Left ventricle myocardium inferior (tissue), 1 donor: ENCODE results near the gene PLXNA4. TPM values are rescaled to one million over a fixed set of nuclear protein-coding genes. Genes with fewer than 3 reads are reported as not detected.

Experiments
- DNase-seq: peaks from one replicate; pipeline ENCODE4 v3.0.0-alpha.2; 2020
- H3K27ac ChIP-seq: fragments of 200-600 bp; replicated peaks from 2 replicates; pipeline ENCODE4 v1.8.0; 2021
- H3K27me3 ChIP-seq: fragments of 200-600 bp; 2 replicates; pipeline ENCODE4 v1.8.0; 2021; ENCODE audit warnings: low read depth
- H3K36me3 ChIP-seq: fragments of 200-600 bp; 2 replicates; pipeline ENCODE4 v1.8.0; 2021
- H3K4me1 ChIP-seq: fragments of 200-600 bp; 2 replicates; pipeline ENCODE4 v1.8.0; 2021
- H3K4me3 ChIP-seq: fragments of 200-600 bp; 2 replicates; pipeline ENCODE4 v1.8.0; 2021; ENCODE audit warnings: mild to moderate bottlenecking, moderate library complexity
- H3K9me3 ChIP-seq: fragments of 200-600 bp; replicated peaks from 2 replicates; pipeline ENCODE4 v1.8.0; 2021
- intact Hi-C: fragments of 100-400 bp; cut with micrococcal nuclease; formaldehyde crosslinking; loops from one replicate; pipeline ENCODE4 v1.11.0; 2022
- total RNA-seq: library from RNA; stranded (reverse); fragmentation: NEBNext Ultra II Directional; extraction: Animal tissue kit (Norgen Biotek cat#: 25700); gene quantifications from one replicate; pipeline ENCODE4 v1.2.1, GENCODE V29; 2021
- TF ChIP-seq, protein P1 (sequence below): fragments of 200-600 bp; IDR thresholded peaks from 2 replicates; pipeline ENCODE4 v1.8.0; 2021; ENCODE audit warnings: antibody characterized with exemption, mild to moderate bottlenecking, borderline replicate concordance
- donor health status: DM: no; HTN: yes; CAD: no; lungs with severe emphysema.

The PLXNA4 gene
- total RNA-seq, 1 donor from 2014 or later: 18.1 TPM

DNA sequence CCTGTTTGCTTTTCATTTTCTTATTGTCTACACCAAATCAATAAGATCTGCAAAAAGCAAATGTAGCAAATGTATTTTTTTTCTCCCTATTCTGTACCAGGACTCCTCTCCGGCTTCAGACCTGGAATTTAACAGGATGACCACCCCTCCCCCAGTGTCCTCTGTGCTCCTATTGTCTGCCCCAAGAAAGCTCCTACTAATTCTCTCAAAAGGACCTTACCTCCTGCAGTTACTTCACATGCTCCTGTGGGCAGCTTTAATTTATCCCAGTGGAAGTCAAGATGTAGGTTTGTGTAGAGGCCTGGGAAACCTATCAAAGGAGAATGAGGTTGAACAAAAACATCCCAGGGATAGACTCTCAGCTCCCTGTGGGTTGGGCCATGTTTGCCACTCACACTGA lies 31.3 kb downstream of the PLXNA4 start:
- H3K9me3 ChIP-seq: peaks cover 12% of the 10 kb centered on the region
- intact Hi-C loops: no loop called here
- no peaks in the 10 kb centered on the region for H3K36me3 ChIP-seq
- DNase-seq: no peak
- no peaks in the 10 kb centered on the region for H3K27me3 ChIP-seq
- H3K4me1 ChIP-seq: peaks cover 7% of the 10 kb centered on the region
- no peak overlapping the region for H3K27ac ChIP-seq
- TF ChIP-seq, protein P1, sequence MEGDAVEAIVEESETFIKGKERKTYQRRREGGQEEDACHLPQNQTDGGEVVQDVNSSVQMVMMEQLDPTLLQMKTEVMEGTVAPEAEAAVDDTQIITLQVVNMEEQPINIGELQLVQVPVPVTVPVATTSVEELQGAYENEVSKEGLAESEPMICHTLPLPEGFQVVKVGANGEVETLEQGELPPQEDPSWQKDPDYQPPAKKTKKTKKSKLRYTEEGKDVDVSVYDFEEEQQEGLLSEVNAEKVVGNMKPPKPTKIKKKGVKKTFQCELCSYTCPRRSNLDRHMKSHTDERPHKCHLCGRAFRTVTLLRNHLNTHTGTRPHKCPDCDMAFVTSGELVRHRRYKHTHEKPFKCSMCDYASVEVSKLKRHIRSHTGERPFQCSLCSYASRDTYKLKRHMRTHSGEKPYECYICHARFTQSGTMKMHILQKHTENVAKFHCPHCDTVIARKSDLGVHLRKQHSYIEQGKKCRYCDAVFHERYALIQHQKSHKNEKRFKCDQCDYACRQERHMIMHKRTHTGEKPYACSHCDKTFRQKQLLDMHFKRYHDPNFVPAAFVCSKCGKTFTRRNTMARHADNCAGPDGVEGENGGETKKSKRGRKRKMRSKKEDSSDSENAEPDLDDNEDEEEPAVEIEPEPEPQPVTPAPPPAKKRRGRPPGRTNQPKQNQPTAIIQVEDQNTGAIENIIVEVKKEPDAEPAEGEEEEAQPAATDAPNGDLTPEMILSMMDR: no peak
- no peak overlapping the region for H3K4me3 ChIP-seq

DNA sequence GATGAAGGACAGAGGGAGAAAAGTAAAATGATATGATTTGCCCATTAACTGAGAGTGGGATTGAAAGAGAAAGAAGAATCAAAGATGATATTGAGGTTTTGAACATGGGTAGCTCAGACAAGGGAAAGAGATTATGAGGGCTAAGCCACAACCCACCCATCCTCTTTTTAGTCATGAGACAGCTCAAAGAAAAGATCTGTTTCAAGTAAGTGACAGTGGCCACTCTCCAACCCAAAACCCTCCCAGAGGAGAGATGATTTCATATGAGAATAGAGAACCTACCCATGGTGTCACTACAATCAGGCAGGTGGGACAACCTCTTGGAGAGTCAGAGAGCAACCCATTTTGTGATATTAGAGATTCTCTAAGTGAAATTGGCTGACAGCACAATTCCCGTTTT lies 32.2 kb downstream of the PLXNA4 start:
- no peak for DNase-seq
- intact Hi-C loops: no loop called here
- no peak overlapping the region for H3K4me3 ChIP-seq
- TF ChIP-seq, protein P1: no peak
- H3K36me3 ChIP-seq: no peaks in the 10 kb centered on the region
- peaks cover 5% of the 10 kb centered on the region for H3K4me1 ChIP-seq
- no peak overlapping the region for H3K27ac ChIP-seq
- peaks cover 12% of the 10 kb centered on the region for H3K9me3 ChIP-seq
- no peaks in the 10 kb centered on the region for H3K27me3 ChIP-seq

DNA sequence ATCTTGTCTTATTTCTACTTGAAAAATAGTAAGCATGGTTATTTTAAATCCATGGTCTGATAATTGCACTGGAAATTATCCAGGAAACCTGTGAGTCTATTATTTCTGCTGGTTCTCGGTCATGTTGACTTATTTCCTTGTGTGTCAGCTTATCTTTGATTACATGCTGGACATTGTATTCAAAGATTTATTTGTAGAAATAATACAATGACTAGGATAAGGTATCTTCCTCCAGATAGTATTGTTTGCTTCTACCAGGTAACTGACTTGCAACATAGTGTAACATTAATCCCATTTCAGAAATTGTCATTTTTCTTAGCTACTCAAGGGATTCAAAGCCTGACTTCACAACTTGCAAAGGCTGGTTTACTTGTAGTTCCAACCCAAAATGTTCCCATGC lies 33.4 kb downstream of the PLXNA4 start:
- Histone ChIP-seq H3K36me3 (no peaks in the 10 kb centered on the region), H3K27me3 (no peaks in the 10 kb centered on the region), H3K9me3 (peaks cover 12% of the 10 kb centered on the region), H3K4me3 (no peak overlapping the region), H3K27ac (no peak overlapping the region), H3K4me1 (peaks cover under 1% of the 10 kb centered on the region)
- DNase-seq: no peak
- intact Hi-C loops: no loop called here
- TF ChIP-seq, protein P1: no peak

DNA sequence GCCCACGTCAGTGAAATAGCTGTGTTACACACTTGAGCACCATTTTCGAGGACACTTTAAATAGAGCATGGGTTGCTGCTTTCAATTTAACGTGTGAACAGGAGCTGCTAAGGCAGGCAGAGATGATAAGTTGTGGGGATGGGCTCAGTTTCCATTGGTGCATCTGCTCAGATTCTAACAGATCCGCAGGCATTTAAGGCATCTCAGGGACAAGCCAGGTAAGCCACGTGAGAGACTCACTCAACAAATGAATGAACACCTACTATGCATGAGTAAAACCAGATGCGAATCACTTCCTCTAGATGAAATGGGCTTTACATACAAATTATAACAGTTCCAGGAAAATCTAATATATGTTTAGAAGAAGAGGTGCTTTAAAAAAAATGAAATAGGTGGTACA lies 34.6 kb downstream of the PLXNA4 start:
- no peak overlapping the region for H3K4me3 ChIP-seq
- H3K4me1 ChIP-seq: peaks cover 11% of the 10 kb centered on the region
- TF ChIP-seq, protein P1: no peak
- intact Hi-C loops: no loop called here
- peaks cover 12% of the 10 kb centered on the region for H3K9me3 ChIP-seq
- no peaks in the 10 kb centered on the region for H3K36me3 ChIP-seq
- H3K27ac ChIP-seq: no peak overlapping the region
- no peak for DNase-seq
- no peaks in the 10 kb centered on the region for H3K27me3 ChIP-seq

DNA sequence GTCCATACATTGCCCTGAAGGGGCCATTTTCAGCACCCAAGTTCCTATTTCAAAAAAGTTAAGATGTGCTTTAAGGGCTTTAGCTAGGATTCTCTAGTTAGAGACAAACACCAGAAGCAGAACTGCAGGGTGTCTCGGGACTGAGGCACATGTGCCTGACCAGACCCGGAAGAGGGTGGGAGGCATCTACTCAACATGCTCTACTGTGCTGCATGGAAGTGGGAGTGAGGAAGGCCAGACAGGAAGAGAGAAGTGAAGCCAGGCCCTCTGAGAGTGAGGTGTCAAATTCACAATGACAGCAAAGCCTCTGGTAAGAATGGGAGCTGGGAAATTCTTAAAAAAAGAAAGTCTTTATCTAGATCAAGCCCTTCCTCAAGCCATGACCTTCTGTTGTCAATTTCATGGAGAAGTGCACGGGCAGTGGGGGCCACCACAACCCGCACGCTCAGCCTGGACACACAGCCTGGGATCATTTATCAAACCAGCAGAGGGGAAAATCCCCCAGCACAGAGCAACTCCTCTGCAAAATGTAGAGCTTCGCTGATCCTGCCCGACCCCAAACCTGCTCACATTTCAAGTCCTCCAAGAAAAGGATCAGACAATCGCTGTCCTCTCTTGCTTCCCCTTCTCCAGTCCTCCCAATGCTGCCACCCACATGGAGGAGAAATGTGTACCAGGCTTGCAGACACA lies 38.7 kb downstream of the PLXNA4 start:
- TF ChIP-seq, protein P1: no peak
- intact Hi-C loops: no loop called here
- peaks cover 11% of the 10 kb centered on the region for H3K4me1 ChIP-seq
- no peaks in the 10 kb centered on the region for H3K27me3 ChIP-seq
- H3K4me3 ChIP-seq: no peak overlapping the region
- no peaks in the 10 kb centered on the region for H3K36me3 ChIP-seq
- no peak for DNase-seq
- peaks cover under 1% of the 10 kb centered on the region for H3K9me3 ChIP-seq
- no peak overlapping the region for H3K27ac ChIP-seq
